HG02678 (cell line): ENCODE measurements around the gene SOX11.

Source experiments
- ATAC-seq: cut with Tn5 transposase; IDR thresholded peaks from one replicate; pipeline ENCODE4 v1.9.1; 2021; ENCODE audit warnings: mild to moderate bottlenecking, moderate library complexity; ENCODE audit not compliant: unreplicated experiment

Gene SOX11

GRCh38 chr2:5722236-5722635 is 30.1 kb downstream of the SOX11 start:
- ATAC-seq, result no peak

- no peak for ATAC-seq
These were observed 31.9 kb downstream of the SOX11 start for GRCh38 chr2:5723791-5724735.

GRCh38 chr2:5725072-5725471 is 32.9 kb downstream of the SOX11 start:
- no peak for ATAC-seq

- no peak for ATAC-seq
These were observed 33.7 kb downstream of the SOX11 start for GRCh38 chr2:5725794-5726463.

- ATAC-seq, result no peak
These were observed 35.1 kb downstream of the SOX11 start for GRCh38 chr2:5727235-5727634.

- ATAC-seq, result no peak
These were observed 37.2 kb downstream of the SOX11 start for GRCh38 chr2:5729416-5729815.

- ATAC-seq, result no peak
These were observed 38.2 kb downstream of the SOX11 start for GRCh38 chr2:5730386-5730785.

GRCh38 chr2:5734859-5735520 is 42.8 kb downstream of the SOX11 start:
- no peak for ATAC-seq

- ATAC-seq, result no peak
These were observed 43.3 kb downstream of the SOX11 start for GRCh38 chr2:5735521-5735861.

GRCh38 chr2:5736050-5736449 is 43.9 kb downstream of the SOX11 start:
- no peak for ATAC-seq

- ATAC-seq, result no peak
These were observed 44.7 kb downstream of the SOX11 start for GRCh38 chr2:5736886-5737285.

GRCh38 chr2:5740053-5740452 is 47.9 kb downstream of the SOX11 start:
- no peak for ATAC-seq

GRCh38 chr2:5740817-5741216 is 48.6 kb downstream of the SOX11 start:
- no peak for ATAC-seq

GRCh38 chr2:5741242-5741641 is 49.1 kb downstream of the SOX11 start:
- no peak for ATAC-seq

GRCh38 chr2:5742126-5742525 is 49.9 kb downstream of the SOX11 start:
- no peak for ATAC-seq

GRCh38 chr2:5748391-5748790 is 56.2 kb downstream of the SOX11 start:
- ATAC-seq, result no peak

- no peak for ATAC-seq
These were observed 56.8 kb downstream of the SOX11 start for GRCh38 chr2:5748946-5749345.

- no peak for ATAC-seq
These were observed 57.2 kb downstream of the SOX11 start for GRCh38 chr2:5749347-5749746.
